GM23338 (cell line): ENCODE measurements around the gene EYS. TPM values are rescaled to one million over a fixed set of nuclear protein-coding genes. Genes with fewer than 3 reads are reported as not detected.

ENCODE experiments used
- ATAC-seq: fragments of 200-7000 bp; cut with Tn5 transposase; 3 replicates; pipeline ENCODE4 v1.9.1; 2020
- DNase-seq: peaks from one replicate; pipeline ENCODE4 v3.0.0-alpha.2; 2015; ENCODE audit warnings: low spot score
- H2AFZ ChIP-seq: fragments of 200-600 bp; sonication (generic); 2 replicates; pipeline ENCODE4 v1.8.0; 2016; ENCODE audit warnings: antibody characterized with exemption, mild to moderate bottlenecking, moderate library complexity
- H3F3A ChIP-seq: fragments of 200-600 bp; sonication (generic); replicated peaks from 2 replicates; pipeline ENCODE4 v1.8.0; 2017; ENCODE audit warnings: antibody characterized with exemption, mixed run types, low read depth
- H3K27ac ChIP-seq: fragments of 200-600 bp; sonication (generic); 2 replicates; pipeline ENCODE4 v1.6.1; 2016; ENCODE audit warnings: low read depth
- H3K27me3 ChIP-seq: fragments of 200-600 bp; sonication (generic); 2 replicates; pipeline ENCODE4 v1.8.0; 2016; ENCODE audit warnings: mild to moderate bottlenecking, mixed run types, moderate library complexity; ENCODE audit not compliant: insufficient read depth
- H3K36me3 ChIP-seq: fragments of 200-600 bp; sonication (generic); 2 replicates; pipeline ENCODE4 v1.8.0; 2016; ENCODE audit warnings: mild to moderate bottlenecking; ENCODE audit not compliant: insufficient read depth
- H3K4me1 ChIP-seq: fragments of 200-600 bp; sonication (generic); 2 replicates; pipeline ENCODE4 v1.8.0; 2016; ENCODE audit warnings: mild to moderate bottlenecking, moderate library complexity; ENCODE audit not compliant: insufficient read depth
- H3K4me2 ChIP-seq: fragments of 200-600 bp; sonication (generic); 2 replicates; pipeline ENCODE4 v1.7.1; 2017; ENCODE audit warnings: mixed run types
- H3K4me3 ChIP-seq: fragments of 200-600 bp; sonication (generic); 2 replicates; pipeline ENCODE4 v1.6.1; 2016; ENCODE audit warnings: mixed run types
- H3K79me2 ChIP-seq: fragments of 200-600 bp; sonication (generic); replicated peaks from 2 replicates; pipeline ENCODE4 v1.8.0; 2017; ENCODE audit warnings: mild to moderate bottlenecking; ENCODE audit not compliant: insufficient read depth
- H3K9me2 ChIP-seq: fragments of 200-600 bp; sonication (generic); 2 replicates; pipeline ENCODE4 v1.8.0; 2017; ENCODE audit not compliant: insufficient read depth
- H4K20me1 ChIP-seq: fragments of 200-600 bp; sonication (generic); replicated peaks from 2 replicates; pipeline ENCODE4 v1.8.0; 2017; ENCODE audit warnings: mild to moderate bottlenecking; ENCODE audit not compliant: insufficient read depth
- H3K27ac Mint-ChIP-seq: 2 replicates; pipeline ENCODE4 v1.8.0; 2020; ENCODE audit warnings: inconsistent platforms, mild to moderate bottlenecking, moderate library complexity, mixed read lengths
- H3K27me3 Mint-ChIP-seq: 3 replicates; pipeline ENCODE4 v1.8.0; 2022; ENCODE audit warnings: low read depth, mild to moderate bottlenecking, moderate library complexity, mixed read lengths, inconsistent platforms; ENCODE audit not compliant: insufficient read depth, poor library complexity
- H3K36me3 Mint-ChIP-seq: 3 replicates; pipeline ENCODE4 v1.8.0; 2021; ENCODE audit warnings: low read depth, mild to moderate bottlenecking, inconsistent platforms, moderate library complexity, mixed read lengths
- H3K4me1 Mint-ChIP-seq: 3 replicates; pipeline ENCODE4 v1.8.0; 2020; ENCODE audit warnings: mild to moderate bottlenecking, inconsistent platforms, mixed read lengths
- H3K4me3 Mint-ChIP-seq: 3 replicates; pipeline ENCODE4 v1.8.0; 2021; ENCODE audit warnings: moderate library complexity, mild to moderate bottlenecking, inconsistent platforms, mixed read lengths
- H3K9me3 Mint-ChIP-seq: 3 replicates; pipeline ENCODE4 v1.8.0; 2020; ENCODE audit warnings: moderate library complexity, mild to moderate bottlenecking, inconsistent platforms, mixed read lengths
- CREB1 ChIP-seq: fragments of 250-450 bp; sonication (Bioruptor Pico); IDR thresholded peaks from 2 replicates; pipeline ENCODE4 v1.5.0; 2020; ENCODE audit warnings: low read depth, mild to moderate bottlenecking, moderate library complexity
- EZH2 ChIP-seq: fragments of 200-600 bp; sonication (generic); IDR thresholded peaks from one replicate; pipeline ENCODE4 v1.8.0; 2017; ENCODE audit warnings: antibody characterized with exemption, mild to moderate bottlenecking, low read depth; ENCODE audit not compliant: unreplicated experiment
- EZH2phosphoT487 ChIP-seq: fragments of 200-600 bp; sonication (generic); IDR thresholded peaks from one replicate; pipeline ENCODE4 v1.8.1; 2018; ENCODE audit warnings: antibody characterized with exemption; ENCODE audit not compliant: unreplicated experiment
- JUNB ChIP-seq: IDR thresholded peaks from one replicate; pipeline ENCODE4 v1.6.1; 2016; ENCODE audit warnings: antibody characterized with exemption; ENCODE audit not compliant: unreplicated experiment
- NANOG ChIP-seq: IDR thresholded peaks from 2 replicates; pipeline ENCODE4 v1.6.1; 2016; ENCODE audit warnings: antibody characterized with exemption, borderline replicate concordance
- POLR2AphosphoS5 ChIP-seq: IDR thresholded peaks from 2 replicates; pipeline ENCODE4 v1.6.1; 2016; ENCODE audit warnings: antibody characterized with exemption, low read depth
- STAT1 ChIP-seq: IDR thresholded peaks from one replicate; pipeline ENCODE4 v1.6.1; 2016; ENCODE audit warnings: antibody characterized with exemption; ENCODE audit not compliant: unreplicated experiment
- ZNF114 ChIP-seq: fragments of 250-450 bp; sonication (Bioruptor Pico); IDR thresholded peaks from 2 replicates; pipeline ENCODE4 v1.5.0; 2020; ENCODE audit warnings: mild to moderate bottlenecking, moderate library complexity
- ZNF331 ChIP-seq: fragments of 250-450 bp; sonication (Bioruptor Pico); IDR thresholded peaks from 2 replicates; pipeline ENCODE4 v1.5.0; 2020; ENCODE audit warnings: low read depth, mild to moderate bottlenecking, moderate library complexity
- polyA plus RNA-seq: library from polyadenylated mRNA; unstranded; fragments of >200 nt; fragmentation: Nextera tagmentation; extraction: Ambion mirVana; gene quantifications from 2 replicates; pipeline ENCODE4 v1.2.1, GENCODE V29; 2016
- total RNA-seq: library from RNA; depleted of rRNA; stranded (reverse); fragments of >200 nt; shearing (Covaris generic); gene quantifications from 2 replicates; pipeline ENCODE4 v1.2.3, GENCODE V29; 2014
- TF ChIP-seq, protein P1 (sequence below), 2 experiments: fragments of 200-600 bp in 1 of 2; sonication (generic) in 1 of 2; conservative IDR thresholded peaks; 2 replicates each; pipeline versions ENCODE4 v1.5.1 to v1.6.1; 2016 to 2017; ENCODE audit warnings: antibody characterized with exemption in 2 of 2, low read depth in 2 of 2, mild to moderate bottlenecking in 2 of 2, moderate library complexity in 1 of 2
- TF ChIP-seq, protein P2 (sequence below): IDR thresholded peaks from 2 replicates; pipeline ENCODE4 v1.6.1; 2016; ENCODE audit warnings: antibody characterized with exemption
- TF ChIP-seq, protein P3 (sequence below): IDR thresholded peaks from one replicate; pipeline ENCODE4 v1.6.1; 2018; ENCODE audit warnings: antibody characterized with exemption; ENCODE audit not compliant: unreplicated experiment
- TF ChIP-seq, protein P4 (sequence below): fragments of 250-450 bp; sonication (Bioruptor Pico); IDR thresholded peaks from 2 replicates; pipeline ENCODE4 v1.5.0; 2020; ENCODE audit warnings: mild to moderate bottlenecking, moderate library complexity

Gene EYS
- total and polyA plus RNA-seq, 2 experiments from 2014 or later = 0.38 to 0.52 TPM

DNA sequence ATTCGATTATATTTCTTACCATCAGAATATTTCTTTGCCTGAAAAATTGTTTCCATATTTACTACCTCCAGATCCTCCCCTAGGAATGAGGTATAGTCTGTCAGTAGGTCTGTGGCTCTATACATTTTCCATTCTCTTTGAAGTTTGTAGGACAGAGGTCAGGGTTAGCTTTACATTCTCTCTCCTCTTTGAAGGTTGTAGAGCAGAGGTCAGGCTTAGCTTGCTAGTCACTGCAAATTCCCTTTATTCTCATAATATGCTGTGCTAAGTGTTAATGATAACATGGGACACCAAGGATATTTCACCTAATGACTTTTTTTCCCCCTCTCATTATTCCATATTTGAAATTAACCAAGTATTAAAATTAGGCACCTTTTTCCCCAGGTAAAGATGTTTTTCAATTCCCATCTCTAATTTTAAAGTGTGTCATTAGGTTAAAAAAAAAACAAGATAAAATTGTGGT, 1660.2 kb downstream of the EYS start:
- H3K27ac ChIP-seq = no peak overlapping the region
- no peak overlapping the region for H3K4me2 ChIP-seq
- H3K4me3 ChIP-seq = no peak overlapping the region
- H3K9me3 Mint-ChIP-seq = peaks cover 3% of the 10 kb centered on the region; the same call in 1 of the 3 replicates
- no peaks in the 10 kb centered on the region for H3K27me3 Mint-ChIP-seq
- H3F3A ChIP-seq = no peaks in the 10 kb centered on the region
- H3K27ac Mint-ChIP-seq = no peak overlapping the region
- no peak for TF ChIP-seq EZH2phosphoT487
- TF ChIP-seq ZNF331 (CRISPR knock-in tag) = no peak
- TF ChIP-seq, protein P1, sequence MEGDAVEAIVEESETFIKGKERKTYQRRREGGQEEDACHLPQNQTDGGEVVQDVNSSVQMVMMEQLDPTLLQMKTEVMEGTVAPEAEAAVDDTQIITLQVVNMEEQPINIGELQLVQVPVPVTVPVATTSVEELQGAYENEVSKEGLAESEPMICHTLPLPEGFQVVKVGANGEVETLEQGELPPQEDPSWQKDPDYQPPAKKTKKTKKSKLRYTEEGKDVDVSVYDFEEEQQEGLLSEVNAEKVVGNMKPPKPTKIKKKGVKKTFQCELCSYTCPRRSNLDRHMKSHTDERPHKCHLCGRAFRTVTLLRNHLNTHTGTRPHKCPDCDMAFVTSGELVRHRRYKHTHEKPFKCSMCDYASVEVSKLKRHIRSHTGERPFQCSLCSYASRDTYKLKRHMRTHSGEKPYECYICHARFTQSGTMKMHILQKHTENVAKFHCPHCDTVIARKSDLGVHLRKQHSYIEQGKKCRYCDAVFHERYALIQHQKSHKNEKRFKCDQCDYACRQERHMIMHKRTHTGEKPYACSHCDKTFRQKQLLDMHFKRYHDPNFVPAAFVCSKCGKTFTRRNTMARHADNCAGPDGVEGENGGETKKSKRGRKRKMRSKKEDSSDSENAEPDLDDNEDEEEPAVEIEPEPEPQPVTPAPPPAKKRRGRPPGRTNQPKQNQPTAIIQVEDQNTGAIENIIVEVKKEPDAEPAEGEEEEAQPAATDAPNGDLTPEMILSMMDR (conservative IDR thresholded peaks at IDR 0.05; ENCODE audit: low read depth in 2 of 2) = no peak
- no peak for TF ChIP-seq CREB1 (CRISPR knock-in tag)
- no peak for TF ChIP-seq JUNB
- TF ChIP-seq POLR2AphosphoS5 = no peak
- TF ChIP-seq STAT1 = no peak
- no peak for TF ChIP-seq EZH2
- TF ChIP-seq, protein P2, sequence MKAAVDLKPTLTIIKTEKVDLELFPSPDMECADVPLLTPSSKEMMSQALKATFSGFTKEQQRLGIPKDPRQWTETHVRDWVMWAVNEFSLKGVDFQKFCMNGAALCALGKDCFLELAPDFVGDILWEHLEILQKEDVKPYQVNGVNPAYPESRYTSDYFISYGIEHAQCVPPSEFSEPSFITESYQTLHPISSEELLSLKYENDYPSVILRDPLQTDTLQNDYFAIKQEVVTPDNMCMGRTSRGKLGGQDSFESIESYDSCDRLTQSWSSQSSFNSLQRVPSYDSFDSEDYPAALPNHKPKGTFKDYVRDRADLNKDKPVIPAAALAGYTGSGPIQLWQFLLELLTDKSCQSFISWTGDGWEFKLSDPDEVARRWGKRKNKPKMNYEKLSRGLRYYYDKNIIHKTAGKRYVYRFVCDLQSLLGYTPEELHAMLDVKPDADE = no peak
- TF ChIP-seq, protein P3, sequence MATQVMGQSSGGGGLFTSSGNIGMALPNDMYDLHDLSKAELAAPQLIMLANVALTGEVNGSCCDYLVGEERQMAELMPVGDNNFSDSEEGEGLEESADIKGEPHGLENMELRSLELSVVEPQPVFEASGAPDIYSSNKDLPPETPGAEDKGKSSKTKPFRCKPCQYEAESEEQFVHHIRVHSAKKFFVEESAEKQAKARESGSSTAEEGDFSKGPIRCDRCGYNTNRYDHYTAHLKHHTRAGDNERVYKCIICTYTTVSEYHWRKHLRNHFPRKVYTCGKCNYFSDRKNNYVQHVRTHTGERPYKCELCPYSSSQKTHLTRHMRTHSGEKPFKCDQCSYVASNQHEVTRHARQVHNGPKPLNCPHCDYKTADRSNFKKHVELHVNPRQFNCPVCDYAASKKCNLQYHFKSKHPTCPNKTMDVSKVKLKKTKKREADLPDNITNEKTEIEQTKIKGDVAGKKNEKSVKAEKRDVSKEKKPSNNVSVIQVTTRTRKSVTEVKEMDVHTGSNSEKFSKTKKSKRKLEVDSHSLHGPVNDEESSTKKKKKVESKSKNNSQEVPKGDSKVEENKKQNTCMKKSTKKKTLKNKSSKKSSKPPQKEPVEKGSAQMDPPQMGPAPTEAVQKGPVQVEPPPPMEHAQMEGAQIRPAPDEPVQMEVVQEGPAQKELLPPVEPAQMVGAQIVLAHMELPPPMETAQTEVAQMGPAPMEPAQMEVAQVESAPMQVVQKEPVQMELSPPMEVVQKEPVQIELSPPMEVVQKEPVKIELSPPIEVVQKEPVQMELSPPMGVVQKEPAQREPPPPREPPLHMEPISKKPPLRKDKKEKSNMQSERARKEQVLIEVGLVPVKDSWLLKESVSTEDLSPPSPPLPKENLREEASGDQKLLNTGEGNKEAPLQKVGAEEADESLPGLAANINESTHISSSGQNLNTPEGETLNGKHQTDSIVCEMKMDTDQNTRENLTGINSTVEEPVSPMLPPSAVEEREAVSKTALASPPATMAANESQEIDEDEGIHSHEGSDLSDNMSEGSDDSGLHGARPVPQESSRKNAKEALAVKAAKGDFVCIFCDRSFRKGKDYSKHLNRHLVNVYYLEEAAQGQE = no peak
- TF ChIP-seq NANOG = no peak
- TF ChIP-seq, protein P4, sequence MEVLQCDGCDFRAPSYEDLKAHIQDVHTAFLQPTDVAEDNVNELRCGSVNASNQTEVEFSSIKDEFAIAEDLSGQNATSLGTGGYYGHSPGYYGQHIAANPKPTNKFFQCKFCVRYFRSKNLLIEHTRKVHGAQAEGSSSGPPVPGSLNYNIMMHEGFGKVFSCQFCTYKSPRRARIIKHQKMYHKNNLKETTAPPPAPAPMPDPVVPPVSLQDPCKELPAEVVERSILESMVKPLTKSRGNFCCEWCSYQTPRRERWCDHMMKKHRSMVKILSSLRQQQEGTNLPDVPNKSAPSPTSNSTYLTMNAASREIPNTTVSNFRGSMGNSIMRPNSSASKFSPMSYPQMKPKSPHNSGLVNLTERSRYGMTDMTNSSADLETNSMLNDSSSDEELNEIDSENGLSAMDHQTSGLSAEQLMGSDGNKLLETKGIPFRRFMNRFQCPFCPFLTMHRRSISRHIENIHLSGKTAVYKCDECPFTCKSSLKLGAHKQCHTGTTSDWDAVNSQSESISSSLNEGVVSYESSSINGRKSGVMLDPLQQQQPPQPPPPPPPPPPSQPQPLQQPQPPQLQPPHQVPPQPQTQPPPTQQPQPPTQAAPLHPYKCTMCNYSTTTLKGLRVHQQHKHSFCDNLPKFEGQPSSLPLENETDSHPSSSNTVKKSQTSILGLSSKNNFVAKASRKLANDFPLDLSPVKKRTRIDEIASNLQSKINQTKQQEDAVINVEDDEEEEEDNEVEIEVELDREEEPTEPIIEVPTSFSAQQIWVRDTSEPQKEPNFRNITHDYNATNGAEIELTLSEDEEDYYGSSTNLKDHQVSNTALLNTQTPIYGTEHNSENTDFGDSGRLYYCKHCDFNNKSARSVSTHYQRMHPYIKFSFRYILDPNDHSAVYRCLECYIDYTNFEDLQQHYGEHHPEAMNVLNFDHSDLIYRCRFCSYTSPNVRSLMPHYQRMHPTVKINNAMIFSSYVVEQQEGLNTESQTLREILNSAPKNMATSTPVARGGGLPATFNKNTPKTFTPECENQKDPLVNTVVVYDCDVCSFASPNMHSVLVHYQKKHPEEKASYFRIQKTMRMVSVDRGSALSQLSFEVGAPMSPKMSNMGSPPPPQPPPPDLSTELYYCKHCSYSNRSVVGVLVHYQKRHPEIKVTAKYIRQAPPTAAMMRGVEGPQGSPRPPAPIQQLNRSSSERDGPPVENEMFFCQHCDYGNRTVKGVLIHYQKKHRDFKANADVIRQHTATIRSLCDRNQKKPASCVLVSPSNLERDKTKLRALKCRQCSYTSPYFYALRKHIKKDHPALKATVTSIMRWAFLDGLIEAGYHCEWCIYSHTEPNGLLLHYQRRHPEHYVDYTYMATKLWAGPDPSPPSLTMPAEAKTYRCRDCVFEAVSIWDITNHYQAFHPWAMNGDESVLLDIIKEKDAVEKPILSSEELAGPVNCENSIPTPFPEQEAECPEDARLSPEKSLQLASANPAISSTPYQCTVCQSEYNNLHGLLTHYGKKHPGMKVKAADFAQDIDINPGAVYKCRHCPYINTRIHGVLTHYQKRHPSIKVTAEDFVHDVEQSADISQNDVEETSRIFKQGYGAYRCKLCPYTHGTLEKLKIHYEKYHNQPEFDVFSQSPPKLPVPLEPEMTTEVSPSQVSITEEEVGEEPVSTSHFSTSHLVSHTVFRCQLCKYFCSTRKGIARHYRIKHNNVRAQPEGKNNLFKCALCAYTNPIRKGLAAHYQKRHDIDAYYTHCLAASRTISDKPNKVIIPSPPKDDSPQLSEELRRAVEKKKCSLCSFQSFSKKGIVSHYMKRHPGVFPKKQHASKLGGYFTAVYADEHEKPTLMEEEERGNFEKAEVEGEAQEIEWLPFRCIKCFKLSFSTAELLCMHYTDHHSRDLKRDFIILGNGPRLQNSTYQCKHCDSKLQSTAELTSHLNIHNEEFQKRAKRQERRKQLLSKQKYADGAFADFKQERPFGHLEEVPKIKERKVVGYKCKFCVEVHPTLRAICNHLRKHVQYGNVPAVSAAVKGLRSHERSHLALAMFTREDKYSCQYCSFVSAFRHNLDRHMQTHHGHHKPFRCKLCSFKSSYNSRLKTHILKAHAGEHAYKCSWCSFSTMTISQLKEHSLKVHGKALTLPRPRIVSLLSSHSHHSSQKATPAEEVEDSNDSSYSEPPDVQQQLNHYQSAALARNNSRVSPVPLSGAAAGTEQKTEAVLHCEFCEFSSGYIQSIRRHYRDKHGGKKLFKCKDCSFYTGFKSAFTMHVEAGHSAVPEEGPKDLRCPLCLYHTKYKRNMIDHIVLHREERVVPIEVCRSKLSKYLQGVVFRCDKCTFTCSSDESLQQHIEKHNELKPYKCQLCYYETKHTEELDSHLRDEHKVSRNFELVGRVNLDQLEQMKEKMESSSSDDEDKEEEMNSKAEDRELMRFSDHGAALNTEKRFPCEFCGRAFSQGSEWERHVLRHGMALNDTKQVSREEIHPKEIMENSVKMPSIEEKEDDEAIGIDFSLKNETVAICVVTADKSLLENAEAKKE = no peak
- TF ChIP-seq ZNF114 (CRISPR knock-in tag) = no peak
- no peaks in the 10 kb centered on the region for H3K4me1 ChIP-seq
- ATAC-seq (no peak), DNase-seq (no peak)
- H3K27me3 ChIP-seq = no peaks in the 10 kb centered on the region
- H4K20me1 ChIP-seq = no peaks in the 10 kb centered on the region
- H2AFZ ChIP-seq = no peak overlapping the region
- H3K36me3 ChIP-seq = no peaks in the 10 kb centered on the region
- no peaks in the 10 kb centered on the region for H3K79me2 ChIP-seq
- H3K36me3 Mint-ChIP-seq = no peaks in the 10 kb centered on the region
- H3K4me3 Mint-ChIP-seq = no peak overlapping the region
- H3K4me1 Mint-ChIP-seq = no peaks in the 10 kb centered on the region
- H3K9me2 ChIP-seq = peaks cover 14% of the 10 kb centered on the region
